ENCODE measurements around the gene AP1S1.

The AP1S1 gene

DNA sequence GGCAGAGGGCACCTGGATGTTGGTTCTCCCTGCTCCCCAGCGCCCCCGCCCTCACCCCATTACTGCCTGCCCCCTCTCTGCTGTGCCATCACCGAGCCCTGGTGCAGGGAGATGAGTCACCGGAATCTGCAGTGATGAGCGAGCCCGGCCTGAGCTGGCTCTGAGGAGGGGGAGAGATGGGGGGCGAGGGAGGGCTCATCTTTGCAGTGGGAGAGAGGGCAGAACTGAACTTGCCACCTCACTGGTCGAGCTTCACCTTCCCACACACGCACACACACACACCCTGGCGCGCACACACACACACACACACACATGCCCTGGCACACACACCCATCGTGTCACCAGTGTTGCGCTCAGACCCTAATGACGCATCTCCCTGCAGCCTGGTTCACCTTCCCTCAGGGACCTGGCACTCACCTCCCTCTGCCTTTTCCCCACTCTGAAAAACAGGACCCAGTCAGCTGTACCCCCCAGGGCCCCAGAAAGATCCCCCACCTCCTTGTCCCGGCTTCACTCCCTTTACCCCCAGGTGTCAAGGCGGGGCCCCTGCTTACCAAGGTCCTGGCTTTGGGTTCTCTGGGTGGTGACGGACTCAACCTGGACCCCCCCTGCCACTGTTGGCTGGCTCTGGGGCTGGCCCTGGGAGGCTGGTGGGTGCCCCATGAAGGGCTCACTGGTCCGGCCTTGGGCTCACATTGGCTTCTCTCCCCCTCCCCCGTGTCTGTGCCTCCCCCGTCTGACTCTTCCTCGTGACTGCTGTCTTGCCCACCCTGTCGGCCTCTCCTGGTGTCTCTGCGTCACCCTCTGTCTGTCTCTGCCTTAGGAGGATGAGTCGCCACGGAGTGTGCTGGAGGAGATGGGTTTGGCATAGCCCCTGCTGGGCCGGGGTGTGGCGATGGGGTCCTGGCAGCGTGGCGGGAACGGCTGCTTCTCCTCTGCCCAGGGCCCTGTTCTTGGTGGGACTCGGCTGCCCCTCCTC lies 5.7 kb downstream of the AP1S1 start:
- DNase-seq: no peak

DNA sequence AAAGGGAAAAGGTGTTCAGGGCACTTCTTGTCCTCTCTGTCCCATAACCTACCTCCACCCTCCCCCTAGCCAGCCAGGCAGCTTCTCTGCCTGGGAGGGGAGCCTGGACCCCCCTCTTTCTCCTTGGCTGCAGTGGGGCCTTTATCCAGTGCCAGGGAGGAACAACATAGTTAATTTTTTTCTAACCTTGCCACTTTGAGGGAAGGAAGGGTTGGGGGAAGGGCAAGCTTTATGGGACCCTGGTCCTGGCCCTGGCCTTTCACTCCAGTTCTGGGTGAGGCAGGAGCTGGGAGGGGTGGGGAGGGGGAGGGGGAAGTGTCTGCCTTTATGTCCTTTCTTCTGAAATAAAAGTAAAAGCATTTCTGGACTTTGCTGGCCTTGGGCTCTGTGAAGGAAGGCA lies 6.6 kb downstream of the AP1S1 start:
- DNase-seq: no peak

- DNase-seq: no peak
Observed at GRCh38 chr7:101161692-101162471, 7.6 kb downstream of the AP1S1 start.

GRCh38 chr7:101162551-101163278 lies 8.4 kb downstream of the AP1S1 start:
- DNase-seq: no peak

GRCh38 chr7:101163279-101164070 lies 9.2 kb downstream of the AP1S1 start:
- DNase-seq: peak in 3 of 6 experiments; percentile 16 to 36 (median 32)

DNA sequence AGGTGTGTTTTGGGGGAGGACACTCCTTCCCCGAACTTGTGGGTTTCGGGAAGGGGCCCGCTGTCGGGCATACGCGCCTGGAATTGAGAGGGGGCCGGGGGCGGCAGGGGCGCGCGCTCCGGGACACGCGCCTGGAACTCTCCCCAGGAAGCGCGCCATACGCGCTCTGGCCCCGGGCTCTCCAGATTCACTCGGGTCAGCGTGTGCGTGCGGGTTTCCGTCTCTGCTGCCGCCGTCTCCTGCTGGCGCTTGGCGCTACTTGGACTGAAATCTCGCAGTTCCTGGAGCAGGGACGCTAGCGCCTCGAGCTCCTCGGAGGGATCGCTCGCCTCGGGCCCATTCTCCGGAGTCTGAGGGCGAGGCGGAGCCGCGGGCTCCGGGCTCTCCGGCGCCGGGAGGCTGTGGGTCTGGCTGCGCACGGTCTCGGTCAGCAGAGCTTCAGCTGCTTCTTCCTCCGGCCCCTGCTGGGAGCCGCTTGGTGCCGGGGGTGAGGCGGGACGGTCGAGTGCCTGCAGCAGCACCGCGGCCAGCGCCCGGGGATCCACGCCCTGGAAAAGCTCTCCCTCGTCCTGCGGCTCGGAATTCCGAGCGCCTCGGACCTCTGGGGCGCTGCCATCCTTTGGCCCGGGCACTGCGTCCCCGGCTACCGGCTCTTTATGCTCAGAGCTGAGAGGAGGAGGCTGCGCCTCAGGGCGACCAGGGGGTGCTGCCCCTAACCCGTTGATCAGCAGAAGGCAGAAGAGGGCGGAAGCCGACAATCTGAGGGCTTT lies 10.0 kb downstream of the AP1S1 start:
- peak in 2 of 6 experiments; percentile 32 to 48 for DNase-seq

GRCh38 chr7:101165075-101165957 lies 11.0 kb downstream of the AP1S1 start, which contains the start of gene VGF:
Gene VGF, minus strand, starts transcription at chr7:101165569. Its CDS starts 726 bp downstream, at chr7:101164843.
- peak; percentile 82 to 91 (median 87) for DNase-seq

DNA sequence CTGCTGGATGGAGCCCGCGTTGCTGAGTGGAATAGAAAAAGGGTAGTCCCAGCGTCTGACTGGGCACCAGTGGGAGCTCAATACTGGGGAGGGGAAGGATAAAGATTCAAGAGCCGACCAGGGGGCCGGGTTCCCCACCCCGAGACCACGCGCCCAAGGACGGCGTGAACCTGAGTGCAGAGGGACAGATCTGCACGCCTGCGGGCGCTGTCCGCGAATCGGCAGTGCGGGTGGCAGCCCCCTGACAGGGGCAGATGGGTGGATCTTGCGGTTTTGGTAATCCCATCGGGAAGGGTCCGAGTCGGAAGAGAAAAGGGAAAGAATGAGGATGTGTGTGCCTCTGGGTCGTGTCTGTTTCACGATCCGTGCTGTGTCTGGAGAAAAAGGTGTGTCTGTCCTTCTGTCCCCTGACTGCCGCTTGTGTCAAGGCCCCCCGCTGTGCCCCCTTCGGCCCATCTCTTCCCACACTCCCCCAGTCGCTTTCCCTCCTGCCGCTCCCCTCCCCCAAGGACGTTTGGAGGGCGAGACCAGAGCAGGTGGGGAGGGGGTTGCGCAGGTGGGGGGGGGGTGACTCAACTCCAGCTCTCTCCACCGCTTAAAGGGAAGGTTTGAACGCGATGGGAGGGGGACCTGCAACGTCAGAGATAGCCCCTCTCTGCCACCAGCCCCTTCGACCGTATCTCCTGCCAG lies 11.8 kb downstream of the AP1S1 start:
- no peak for DNase-seq

- DNase-seq: no peak
Observed at GRCh38 chr7:101166648-101166908, 12.3 kb downstream of the AP1S1 start.

GRCh38 chr7:101166909-101167644 lies 12.8 kb downstream of the AP1S1 start:
- DNase-seq: no peak

GRCh38 chr7:101167645-101168411 lies 13.6 kb downstream of the AP1S1 start:
- no peak for DNase-seq

DNA sequence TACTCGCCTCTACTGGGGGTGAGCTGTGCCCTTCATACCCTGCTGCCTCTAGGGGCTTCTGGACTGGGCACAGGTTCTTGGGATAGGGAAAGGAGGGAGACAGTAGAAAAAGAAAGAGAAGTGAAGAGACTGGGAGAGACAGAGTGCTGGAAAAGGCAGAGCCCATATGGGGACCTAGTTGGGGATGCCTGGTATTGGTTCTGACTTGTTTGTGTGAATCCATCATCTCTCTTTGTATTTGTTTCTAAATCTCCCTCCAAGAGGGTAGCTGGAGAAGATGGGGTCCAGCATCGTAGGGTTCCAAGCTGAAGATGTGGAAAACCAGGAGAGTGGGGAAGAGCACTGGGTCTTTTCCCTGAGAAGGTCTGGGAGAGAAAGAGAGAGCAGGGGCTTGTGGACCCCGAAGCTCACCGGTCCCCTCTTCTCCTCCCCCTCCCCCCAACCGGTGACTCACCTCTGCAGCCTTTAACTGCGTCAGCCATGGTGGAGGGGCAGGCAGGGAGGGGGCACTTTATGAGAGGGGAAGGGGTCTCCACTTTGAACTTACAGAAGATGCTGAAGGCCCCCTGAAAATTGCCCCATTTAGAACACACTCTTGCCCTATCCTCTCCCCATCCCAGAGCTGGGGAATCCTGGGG lies 14.3 kb downstream of the AP1S1 start:
- no peak for DNase-seq

GRCh38 chr7:101169110-101169837 lies 15.0 kb downstream of the AP1S1 start:
- DNase-seq: no peak

DNA sequence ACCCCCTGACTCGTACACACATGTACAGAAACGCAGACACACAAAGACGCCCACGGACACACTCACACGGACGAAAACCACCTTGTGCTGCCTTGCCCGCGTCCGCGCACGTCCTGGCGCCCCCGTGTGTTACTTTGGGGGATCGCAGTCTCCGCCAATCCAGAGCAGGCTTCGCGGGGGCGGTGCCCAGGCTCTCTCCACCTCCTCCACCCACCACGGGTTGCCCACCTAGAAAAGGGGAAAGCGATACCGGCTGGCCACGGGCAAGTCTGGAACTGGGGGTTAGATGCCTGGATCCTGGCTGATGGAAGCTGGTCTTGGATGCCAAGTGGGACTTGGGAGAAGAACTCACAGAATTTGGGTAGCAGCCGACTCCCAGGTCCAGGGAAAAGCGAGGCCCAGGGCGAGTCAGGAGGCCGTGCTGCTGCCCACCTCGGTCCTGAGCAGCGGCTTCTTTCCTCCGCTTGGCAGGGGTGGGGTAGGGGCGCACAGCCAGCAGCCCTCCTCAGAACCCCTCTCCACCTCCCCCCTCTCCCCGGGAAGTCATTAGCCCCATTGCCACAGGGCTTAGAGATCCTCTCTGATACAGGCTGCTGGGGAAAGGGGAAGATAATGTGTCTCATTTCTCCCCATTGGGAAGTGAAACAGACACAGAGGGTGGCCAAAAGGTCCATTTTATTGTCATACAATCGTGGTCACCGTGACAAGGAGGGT lies 15.7 kb downstream of the AP1S1 start:
- DNase-seq: peak; percentile 37 to 81 (median 64)

DNA sequence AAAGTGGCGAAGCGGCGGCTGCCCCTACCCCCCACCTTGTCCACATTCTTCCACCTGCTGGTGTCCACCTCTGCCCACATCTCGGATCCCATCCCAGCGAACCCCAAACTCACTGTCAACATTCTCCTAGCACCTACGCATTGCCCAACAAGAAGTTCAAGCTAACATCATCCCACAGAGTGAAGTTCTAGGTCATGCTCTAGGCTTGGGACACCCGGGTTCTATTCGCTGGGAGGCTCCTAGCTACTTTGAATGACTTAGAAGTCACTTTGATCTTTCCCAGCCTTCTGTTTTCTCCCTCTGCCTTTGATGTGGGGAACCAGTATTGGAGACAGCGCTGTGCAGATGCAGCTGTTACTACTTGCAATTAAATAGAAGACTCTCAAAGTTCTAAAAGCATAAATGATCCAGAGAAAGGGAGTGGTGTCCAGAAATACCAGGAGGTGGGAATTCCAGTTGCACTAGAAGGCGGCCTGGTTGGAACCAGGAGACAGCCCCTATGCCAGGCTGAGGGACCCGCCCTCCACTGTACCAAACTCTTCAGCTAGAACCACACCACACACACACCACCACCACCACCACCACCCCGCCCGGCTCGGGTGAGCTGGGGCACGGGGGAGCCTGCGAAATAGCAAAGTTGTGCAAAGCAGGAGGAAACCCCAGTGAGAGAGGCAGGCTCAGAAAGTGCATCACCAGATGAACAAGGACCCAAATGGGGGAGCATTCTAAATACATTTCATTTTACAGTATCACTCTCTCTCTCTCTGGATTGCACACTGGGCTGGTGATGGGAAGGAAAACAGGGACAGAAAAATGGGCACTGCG lies 16.6 kb downstream of the AP1S1 start:
- peak; percentile 15 to 54 (median 26) for DNase-seq

Measured in stimulated activated naive CD4-positive, alpha-beta T cell (primary cell).